ENCODE results near the gene EXT2.
A peak's percentile ranks its signal among the peaks of the same experiment; 100 is the strongest.

The EXT2 gene

GRCh38 chr11:44088377-44088776 lies 7.1 kb upstream of the EXT2 start:
- no peak for DNase-seq

DNA sequence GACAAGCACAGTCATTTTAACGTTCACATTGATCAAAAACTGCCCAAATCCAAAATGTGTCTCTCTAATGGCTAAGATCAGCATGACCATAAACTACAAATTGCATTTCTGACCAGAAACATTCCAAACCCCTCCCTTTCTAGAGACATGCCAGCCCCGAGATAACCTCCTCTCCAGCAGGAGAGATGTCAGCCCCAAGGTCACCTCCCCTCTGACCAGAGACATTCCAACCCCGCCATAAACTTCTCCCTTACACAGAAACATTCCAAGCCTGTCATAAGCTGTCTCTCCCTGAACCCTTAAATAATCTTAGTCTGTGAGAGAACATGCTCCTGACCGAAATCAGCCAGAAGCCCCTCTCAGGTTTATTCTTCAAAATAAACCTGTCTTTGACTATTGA lies 6.6 kb upstream of the EXT2 start:
- no peak for DNase-seq

GRCh38 chr11:44090539-44090938 lies 4.9 kb upstream of the EXT2 start:
- no peak for DNase-seq

DNA sequence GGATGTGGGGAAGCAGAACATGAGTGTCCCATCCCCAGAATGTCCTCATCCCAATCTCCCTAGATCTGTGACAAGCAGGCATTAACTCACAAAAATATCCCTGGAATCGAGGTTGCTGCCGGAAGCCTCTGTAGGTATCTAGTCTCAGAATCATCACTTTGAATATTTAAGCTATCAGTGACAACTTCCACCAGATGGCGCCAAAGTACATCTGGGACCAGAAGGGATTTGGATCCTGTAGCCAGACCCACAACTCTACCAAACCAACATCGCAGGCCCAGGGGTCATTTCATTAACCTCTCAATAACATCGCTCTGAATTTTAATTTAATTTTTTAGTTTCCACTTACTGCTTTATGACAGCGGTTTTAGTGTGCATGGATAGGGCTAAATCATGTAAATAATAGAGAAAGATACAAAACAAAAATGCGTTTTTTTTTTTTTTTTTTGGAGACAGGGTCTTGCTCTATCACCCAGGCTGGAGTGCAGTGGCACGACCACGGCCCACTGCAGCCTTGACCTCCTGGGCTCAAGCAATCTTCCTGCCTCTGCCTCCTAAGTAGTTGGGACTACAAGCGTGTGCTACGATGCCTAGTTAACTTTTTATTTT lies 1.1 kb upstream of the EXT2 start:
- DNase-seq: peak; percentile 85

DNA sequence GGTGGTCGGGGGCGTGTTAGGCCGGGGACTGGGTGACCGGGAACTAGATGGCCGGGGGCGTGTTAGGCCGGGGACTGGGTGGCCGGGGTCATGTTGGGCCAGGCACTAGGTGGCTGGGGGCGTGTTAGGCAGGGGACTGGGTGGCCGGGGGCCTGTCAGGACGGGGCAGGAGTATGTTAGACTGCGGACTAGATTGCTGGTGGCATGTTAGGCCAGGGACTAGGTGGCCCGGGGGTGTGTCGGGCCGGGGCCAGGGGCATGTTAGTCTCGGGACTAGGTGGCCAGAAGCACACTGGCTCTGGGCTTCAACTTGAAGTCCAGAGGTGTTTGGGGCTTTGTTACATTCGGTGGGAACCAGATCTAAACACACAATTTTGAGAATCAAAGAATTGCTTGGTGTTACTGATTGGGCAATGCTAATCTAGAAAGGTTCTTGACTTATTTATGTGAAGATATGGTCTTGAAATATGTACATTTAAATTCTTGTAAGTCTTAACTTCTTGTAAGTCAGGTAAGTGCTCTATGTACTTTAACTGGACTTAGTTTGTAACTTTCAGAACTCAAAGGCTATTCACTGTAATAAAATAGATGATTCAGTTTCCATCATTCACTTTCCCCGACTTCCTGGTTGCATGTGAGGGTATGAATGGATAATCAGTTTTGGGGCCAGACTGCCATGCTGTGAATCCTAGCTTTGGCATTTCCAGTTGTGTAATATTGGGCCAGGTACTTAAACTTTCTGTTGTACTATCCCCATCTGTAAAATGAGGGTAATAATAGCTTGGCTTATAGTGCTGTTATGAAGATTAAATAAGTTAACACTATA lies 1.1 kb downstream of the EXT2 start:
- DNase-seq: no peak

DNA sequence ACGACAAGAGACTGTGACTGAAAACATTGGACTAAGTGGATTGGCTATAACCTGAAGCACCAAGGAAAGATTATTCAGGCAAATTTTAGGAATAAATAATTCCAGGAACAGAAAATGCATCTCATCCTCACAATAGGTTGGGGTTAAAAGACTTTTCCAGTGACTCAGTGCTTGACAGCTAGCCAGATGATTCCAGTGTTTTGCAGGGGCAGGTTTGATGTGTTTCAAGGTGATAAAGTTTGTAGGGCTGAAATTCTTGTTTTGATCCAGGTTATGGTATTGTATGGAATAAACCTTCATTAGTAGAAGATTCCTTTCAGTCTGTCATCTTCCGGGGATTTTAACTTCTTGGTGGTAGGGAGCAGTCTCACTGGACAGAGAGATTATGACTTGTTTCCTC lies 2.3 kb downstream of the EXT2 start:
- no peak for DNase-seq

- no peak for DNase-seq
Observed at GRCh38 chr11:44101098-44101497, 5.6 kb downstream of the EXT2 start.

GRCh38 chr11:44104481-44105294 lies 9.2 kb downstream of the EXT2 start:
- no peak for DNase-seq

DNA sequence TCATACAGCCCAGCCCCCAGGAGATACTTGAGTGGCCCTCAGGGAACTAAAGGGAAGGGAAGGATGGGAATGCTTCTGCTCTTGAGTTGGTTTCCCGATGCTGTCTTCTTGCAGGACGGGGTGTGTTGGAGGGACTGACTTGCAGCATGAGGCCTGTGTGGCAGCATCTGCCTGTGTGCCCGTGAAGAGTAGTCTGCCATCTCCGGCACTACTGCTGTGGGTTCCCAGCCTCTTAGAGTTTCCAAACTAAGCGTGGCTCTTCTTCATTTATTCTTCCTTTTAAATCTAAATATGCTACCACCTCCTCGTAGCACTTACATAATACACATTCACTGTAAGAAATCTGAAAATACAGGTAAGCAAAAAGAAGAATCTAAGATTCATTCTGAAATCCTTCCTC lies 12.8 kb downstream of the EXT2 start:
- DNase-seq: no peak

DNA sequence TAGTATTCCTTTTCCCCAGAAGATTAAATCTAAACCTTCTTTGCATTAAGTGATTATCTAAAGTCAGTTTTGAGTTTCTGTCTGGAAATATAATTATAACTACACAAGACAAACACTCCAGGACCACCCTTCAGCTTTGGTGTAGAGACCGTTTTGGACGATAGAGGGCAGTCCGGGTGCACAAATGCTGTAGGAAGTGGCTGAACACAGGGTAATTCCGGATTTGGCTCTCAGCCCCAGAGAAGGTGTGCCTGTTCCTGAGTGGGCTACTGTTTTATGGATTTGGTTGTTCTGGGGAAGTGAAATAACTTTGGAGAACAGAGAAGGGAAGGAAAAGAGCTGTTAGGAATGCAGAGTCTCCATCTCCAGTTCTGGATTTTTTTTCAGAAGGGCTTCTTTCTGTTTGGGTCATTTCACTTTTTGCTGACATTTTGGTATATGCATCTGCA lies 14.8 kb downstream of the EXT2 start:
- peak; percentile 65 for DNase-seq

GRCh38 chr11:44112091-44112821 lies 16.8 kb downstream of the EXT2 start:
- DNase-seq: no peak

- DNase-seq: no peak
Observed at GRCh38 chr11:44113018-44113417, 17.5 kb downstream of the EXT2 start.

DNA sequence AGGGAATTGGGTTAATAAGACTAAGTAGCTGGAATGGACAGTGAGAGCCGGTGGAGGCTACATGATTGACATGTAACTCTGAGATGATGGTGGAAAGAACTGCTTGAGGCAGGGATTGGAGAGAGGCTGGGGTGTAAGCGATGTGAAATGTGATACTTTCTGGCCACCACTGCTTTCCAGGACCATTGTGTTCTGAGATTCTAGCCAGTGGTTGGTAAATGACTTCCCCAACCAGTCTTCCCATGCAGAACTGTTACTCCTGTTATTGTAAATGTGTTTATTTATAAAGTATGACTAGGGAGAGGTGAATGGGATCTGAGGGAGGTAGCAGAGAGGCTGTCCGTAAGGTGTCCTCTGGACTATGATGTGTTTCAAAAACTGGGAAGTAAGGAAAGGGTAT lies 18.1 kb downstream of the EXT2 start:
- DNase-seq: no peak

GRCh38 chr11:44116234-44116830 lies 20.9 kb downstream of the EXT2 start:
- no peak for DNase-seq

GRCh38 chr11:44120169-44120568 lies 24.7 kb downstream of the EXT2 start:
- no peak for DNase-seq

GRCh38 chr11:44125598-44125997 lies 30.1 kb downstream of the EXT2 start:
- no peak for DNase-seq

GRCh38 chr11:44126304-44126703 lies 30.8 kb downstream of the EXT2 start:
- no peak for DNase-seq

- no peak for DNase-seq
Observed at GRCh38 chr11:44127130-44127529, 31.7 kb downstream of the EXT2 start.

DNA sequence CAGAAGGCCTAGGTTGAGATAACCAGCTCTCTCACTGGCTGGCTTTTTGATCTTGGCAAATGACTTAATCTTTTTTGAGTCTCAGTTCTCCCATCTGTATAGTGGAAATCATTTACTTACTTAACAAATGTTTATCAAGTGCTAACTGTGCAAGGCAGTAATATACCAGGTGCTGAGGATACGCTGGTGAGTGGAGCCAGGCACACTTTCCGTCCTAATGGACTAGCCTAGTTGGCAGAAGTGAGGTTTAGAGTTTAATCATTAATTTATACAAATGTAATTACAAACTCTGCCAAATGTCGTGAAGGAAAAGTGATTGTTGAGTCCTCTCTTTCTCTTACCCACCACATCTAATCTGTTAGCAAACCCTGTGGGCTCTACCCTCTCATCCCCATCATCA lies 33.3 kb downstream of the EXT2 start:
- DNase-seq: no peak

GRCh38 chr11:44130751-44131150 lies 35.3 kb downstream of the EXT2 start:
- DNase-seq: no peak

GRCh38 chr11:44133335-44133946 lies 38.0 kb downstream of the EXT2 start:
- DNase-seq: no peak

DNA sequence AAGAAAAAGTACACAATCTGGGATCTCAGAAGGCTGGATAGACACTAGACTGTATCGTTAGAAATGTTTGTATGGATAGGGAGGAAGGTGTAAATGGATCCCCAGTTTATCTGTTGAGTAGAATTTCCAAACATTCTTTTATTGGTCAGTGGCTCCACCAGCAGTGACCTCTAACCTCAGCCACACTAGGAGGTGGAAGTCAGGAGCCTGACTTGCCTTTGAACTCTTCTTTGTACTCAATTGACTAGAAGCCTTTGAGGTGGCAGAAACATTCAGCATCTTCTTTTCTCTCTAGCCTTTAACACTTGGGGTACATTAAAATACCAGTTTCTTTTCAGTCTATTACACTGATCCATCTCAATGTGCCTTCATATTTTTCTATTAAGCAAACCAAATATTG lies 39.1 kb downstream of the EXT2 start:
- no peak for DNase-seq

Measured in CD4-positive, alpha-beta T cell treated with Interleukin-17A for 1 hour (primary cell).